ENCODE data around the gene SIL1.

Gene SIL1

GRCh38 chr5:138900281-138900965, 297.7 kb downstream of the SIL1 start:
- TF ChIP-seq USF1 (IDR thresholded peaks at IDR 0.05) (no peak), TAF1 (IDR thresholded peaks at IDR 0.05; ENCODE audit: low read depth) (no peak), YY1 (IDR thresholded peaks at IDR 0.05; ENCODE audit: low read depth) (no peak), RAD21 (IDR thresholded peaks at IDR 0.05; ENCODE audit: low read depth) (no peak), FOXM1 (IDR thresholded peaks at IDR 0.05; ENCODE audit: borderline replicate concordance, low read depth) (no peak), NFIC (IDR thresholded peaks at IDR 0.05) (no peak), ZBTB7A (IDR thresholded peaks at IDR 0.05; ENCODE audit: low read depth) (no peak), MAX (IDR thresholded peaks at IDR 0.05) (no peak), TEAD4 (IDR thresholded peaks at IDR 0.05) (no peak), CEBPB (IDR thresholded peaks at IDR 0.05) (no peak), EP300 (IDR thresholded peaks at IDR 0.05; ENCODE audit: borderline replicate concordance) (no peak), EGR1 (IDR thresholded peaks at IDR 0.05) (no peak), REST (IDR thresholded peaks at IDR 0.05; ENCODE audit: low read depth) (no peak), CREB1 (IDR thresholded peaks at IDR 0.05; ENCODE audit: low read depth) (no peak), TCF12 (IDR thresholded peaks at IDR 0.05; ENCODE audit: low read depth) (no peak)

GRCh38 chr5:138898742-138899141, 299.4 kb downstream of the SIL1 start:
- TF ChIP-seq MAX (IDR thresholded peaks at IDR 0.05) (no peak), NFIC (IDR thresholded peaks at IDR 0.05) (no peak), REST (IDR thresholded peaks at IDR 0.05; ENCODE audit: low read depth) (no peak), ZBTB7A (IDR thresholded peaks at IDR 0.05; ENCODE audit: low read depth) (no peak), CREB1 (IDR thresholded peaks at IDR 0.05; ENCODE audit: low read depth) (no peak), FOXM1 (IDR thresholded peaks at IDR 0.05; ENCODE audit: borderline replicate concordance, low read depth) (no peak), CEBPB (IDR thresholded peaks at IDR 0.05) (no peak), TCF12 (IDR thresholded peaks at IDR 0.05; ENCODE audit: low read depth) (no peak), USF1 (IDR thresholded peaks at IDR 0.05) (no peak), EGR1 (IDR thresholded peaks at IDR 0.05) (no peak), TEAD4 (IDR thresholded peaks at IDR 0.05) (no peak), RAD21 (IDR thresholded peaks at IDR 0.05; ENCODE audit: low read depth) (no peak), EP300 (IDR thresholded peaks at IDR 0.05; ENCODE audit: borderline replicate concordance) (no peak), TAF1 (IDR thresholded peaks at IDR 0.05; ENCODE audit: low read depth) (no peak), YY1 (IDR thresholded peaks at IDR 0.05; ENCODE audit: low read depth) (no peak)

DNA sequence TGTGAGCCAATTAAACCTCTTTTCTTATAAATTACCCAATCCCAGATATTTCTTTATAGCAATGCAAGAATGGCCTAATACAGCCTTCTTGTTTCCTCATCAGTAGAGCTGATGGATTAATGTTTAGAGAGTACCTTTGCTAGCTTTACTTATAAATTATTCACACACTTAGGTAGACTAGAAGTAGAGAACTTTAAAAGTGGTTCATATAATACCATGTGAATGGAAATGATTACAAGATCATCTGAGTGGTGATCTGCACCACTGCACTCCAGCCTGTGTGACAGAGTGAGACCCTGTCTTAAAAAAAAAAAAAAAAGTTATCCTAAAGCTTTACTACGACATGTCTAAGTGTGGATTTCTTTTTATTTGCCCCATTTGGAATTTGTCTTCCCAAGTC, 299.9 kb downstream of the SIL1 start:
- TF ChIP-seq EP300 (IDR thresholded peaks at IDR 0.05; ENCODE audit: borderline replicate concordance): no peak
- TF ChIP-seq USF1 (IDR thresholded peaks at IDR 0.05): no peak
- TF ChIP-seq ZBTB7A (IDR thresholded peaks at IDR 0.05; ENCODE audit: low read depth): no peak
- TF ChIP-seq TEAD4 (IDR thresholded peaks at IDR 0.05): no peak
- TF ChIP-seq YY1 (IDR thresholded peaks at IDR 0.05; ENCODE audit: low read depth): no peak
- TF ChIP-seq RAD21 (IDR thresholded peaks at IDR 0.05; ENCODE audit: low read depth): no peak
- TF ChIP-seq NFIC (IDR thresholded peaks at IDR 0.05): no peak
- no peak for TF ChIP-seq CEBPB (IDR thresholded peaks at IDR 0.05)
- no peak for TF ChIP-seq TAF1 (IDR thresholded peaks at IDR 0.05; ENCODE audit: low read depth)
- TF ChIP-seq REST (IDR thresholded peaks at IDR 0.05; ENCODE audit: low read depth): no peak
- TF ChIP-seq FOXM1 (IDR thresholded peaks at IDR 0.05; ENCODE audit: borderline replicate concordance, low read depth): no peak
- TF ChIP-seq EGR1 (IDR thresholded peaks at IDR 0.05): no peak
- TF ChIP-seq MAX (IDR thresholded peaks at IDR 0.05): no peak
- TF ChIP-seq TCF12 (IDR thresholded peaks at IDR 0.05; ENCODE audit: low read depth): no peak
- no peak for TF ChIP-seq CREB1 (IDR thresholded peaks at IDR 0.05; ENCODE audit: low read depth)
